Measurements from ENCODE around the gene SELENOI. TPM values are rescaled to one million over a fixed set of nuclear protein-coding genes. Genes with fewer than 3 reads are reported as not detected.
"Not testable (repeated sequence)": the region's sequence is repeated elsewhere in the genome, so short reads cannot be mapped to it uniquely, and the experiment has no call there.

SELENOI gene
- total RNA-seq, 4 donors from 2014 or later: 6.4 to 11.2 (median 9.3) TPM

GRCh38 chr2:26299471-26300101 is 46.4 kb upstream of the SELENOI start:
- intact Hi-C loops (cut with DNase I): loop anchor here (2.0 kb wide), 1 partner anchor 55 kb away; the partner anchor contains the start of genes HADHA and HADHB

GRCh38 chr2:26300234-26300925 is 45.6 kb upstream of the SELENOI start:
- Histone ChIP-seq H3K9me3 (no peaks in the 10 kb centered on the region), H3K27ac (replicated peaks in 1 of 4) (peak overlapping the region; percentile 77 to 83 (median 80)), H3K4me1 (peaks cover 15 to 28% (median 23%) of the 10 kb centered on the region in 4 donors), H3K36me3 (no peaks in the 10 kb centered on the region), H3K4me3 (peak overlapping the region; percentile 55 to 66 (median 62)), H3K27me3 (no peaks in the 10 kb centered on the region)
- TF ChIP-seq POLR2A (IDR thresholded peaks at IDR 0.05; ENCODE audit: low read depth) (no peak), POLR2AphosphoS5 (IDR thresholded peaks at IDR 0.05) (no peak), EP300 (IDR thresholded peaks at IDR 0.05) (no peak), CTCF (IDR thresholded peaks at IDR 0.05) (no peak)
- 34% methylated on average over 22 of the region's 22 CpGs for WGBS
- DNase-seq (ENCODE audit: extremely low spot score): no peak
- intact Hi-C loops (cut with DNase I): no loop called here

More at GRCh38 chr2:26299471-26300101, 46.4 kb upstream of the SELENOI start:
- Histone ChIP-seq H3K4me3 (peak overlapping the region; percentile 55 to 66 (median 62)), H3K36me3 (no peaks in the 10 kb centered on the region), H3K27me3 (no peaks in the 10 kb centered on the region), H3K9me3 (no peaks in the 10 kb centered on the region), H3K27ac (replicated peaks in 1 of 4) (peak overlapping the region; percentile 77 to 83 (median 80)), H3K4me1 (peaks cover 15 to 28% (median 23%) of the 10 kb centered on the region in 4 donors)
- no peak for TF ChIP-seq EP300 (IDR thresholded peaks at IDR 0.05)
- no peak for TF ChIP-seq POLR2A (IDR thresholded peaks at IDR 0.05; ENCODE audit: low read depth)
- no peak for TF ChIP-seq POLR2AphosphoS5 (IDR thresholded peaks at IDR 0.05)
- no peak for TF ChIP-seq CTCF (IDR thresholded peaks at IDR 0.05)
- 6% methylated on average over 9 of the region's 9 CpGs for WGBS
- no peak for DNase-seq (ENCODE audit: extremely low spot score)

- intact Hi-C loops (cut with DNase I): no loop called here
- H3K4me3 ChIP-seq: no peak overlapping the region
- H3K4me1 ChIP-seq: peaks cover 15 to 28% (median 23%) of the 10 kb centered on the region in 4 donors
- 100% methylated on average over 2 of the region's 6 CpGs for WGBS
- no peaks in the 10 kb centered on the region for H3K9me3 ChIP-seq
- no peaks in the 10 kb centered on the region for H3K27me3 ChIP-seq
- H3K36me3 ChIP-seq: no peaks in the 10 kb centered on the region
- H3K27ac ChIP-seq (replicated peaks in 1 of 4): no peak overlapping the region
- DNase-seq (ENCODE audit: extremely low spot score): no peak
- TF ChIP-seq CTCF (IDR thresholded peaks at IDR 0.05): no peak
- TF ChIP-seq POLR2AphosphoS5 (IDR thresholded peaks at IDR 0.05): no peak
- TF ChIP-seq EP300 (IDR thresholded peaks at IDR 0.05): no peak
- TF ChIP-seq POLR2A (IDR thresholded peaks at IDR 0.05; ENCODE audit: low read depth): no peak
Measured at GRCh38 chr2:26302846-26303245, 43.1 kb upstream of the SELENOI start.

GRCh38 chr2:26305094-26305493 is 40.8 kb upstream of the SELENOI start:
- H3K9me3 ChIP-seq; intact Hi-C loops (cut with DNase I); H3K27me3 ChIP-seq; H3K36me3 ChIP-seq; H3K27ac ChIP-seq (replicated peaks in 1 of 4); H3K4me3 ChIP-seq; DNase-seq (ENCODE audit: extremely low spot score): not testable (repeated sequence)
- H3K4me1 ChIP-seq: peaks cover 6 to 11% (median 9%) of the 10 kb centered on the region in 4 donors
- 83% methylated on average over 7 of the region's 7 CpGs for WGBS

GRCh38 chr2:26305540-26305939 is 40.4 kb upstream of the SELENOI start:
- Histone ChIP-seq H3K9me3 (no peaks in the 10 kb centered on the region), H3K36me3 (no peaks in the 10 kb centered on the region), H3K4me3 (no peak overlapping the region), H3K27ac (replicated peaks in 1 of 4) (no peak overlapping the region), H3K4me1 (peaks cover 2 to 6% (median 4%) of the 10 kb centered on the region in 4 donors), H3K27me3 (no peaks in the 10 kb centered on the region)
- WGBS: 92% methylated on average over 6 of the region's 6 CpGs
- no peak for TF ChIP-seq POLR2A (IDR thresholded peaks at IDR 0.05; ENCODE audit: low read depth)
- TF ChIP-seq EP300 (IDR thresholded peaks at IDR 0.05): no peak
- TF ChIP-seq POLR2AphosphoS5 (IDR thresholded peaks at IDR 0.05): no peak
- TF ChIP-seq CTCF (IDR thresholded peaks at IDR 0.05): no peak
- intact Hi-C loops (cut with DNase I): no loop called here
- no peak for DNase-seq (ENCODE audit: extremely low spot score)

Measured in esophagus muscularis mucosa (tissue), 4 donors.